GM19438 (cell line): ENCODE measurements around the gene C6orf15.
"Not testable (repeated sequence)": the region's sequence is repeated elsewhere in the genome, so short reads cannot be mapped to it uniquely, and the experiment has no call there.

Experiments used
- ATAC-seq: cut with Tn5 transposase; IDR thresholded peaks from one replicate; pipeline ENCODE4 v1.9.1; 2021; ENCODE audit warnings: low read depth; ENCODE audit not compliant: unreplicated experiment

C6orf15 gene

DNA sequence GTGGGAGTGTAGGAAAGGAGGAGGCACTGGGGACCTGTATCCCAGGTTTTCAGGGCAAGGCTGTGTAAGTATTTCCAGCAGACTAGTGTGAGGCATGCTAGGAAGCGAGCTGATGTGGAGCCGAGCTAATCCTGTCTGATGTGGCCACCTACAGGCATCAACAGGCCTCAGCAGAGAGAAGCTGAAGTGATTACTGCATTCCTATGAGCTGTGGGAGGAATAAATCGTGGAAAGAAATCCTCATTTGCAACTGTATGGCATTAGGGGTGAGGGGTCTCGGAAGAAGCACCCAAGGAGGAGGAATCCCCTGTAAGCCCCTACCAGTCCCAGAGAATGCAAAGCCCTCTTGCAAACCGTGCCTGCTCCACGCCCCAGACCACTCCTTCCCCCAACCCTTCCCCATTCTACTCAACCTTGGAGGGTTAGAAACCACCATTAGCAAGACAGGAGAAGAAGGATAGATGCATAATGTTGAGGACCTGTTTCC is 41.6 kb downstream of the C6orf15 start:
- no peak for ATAC-seq

DNA sequence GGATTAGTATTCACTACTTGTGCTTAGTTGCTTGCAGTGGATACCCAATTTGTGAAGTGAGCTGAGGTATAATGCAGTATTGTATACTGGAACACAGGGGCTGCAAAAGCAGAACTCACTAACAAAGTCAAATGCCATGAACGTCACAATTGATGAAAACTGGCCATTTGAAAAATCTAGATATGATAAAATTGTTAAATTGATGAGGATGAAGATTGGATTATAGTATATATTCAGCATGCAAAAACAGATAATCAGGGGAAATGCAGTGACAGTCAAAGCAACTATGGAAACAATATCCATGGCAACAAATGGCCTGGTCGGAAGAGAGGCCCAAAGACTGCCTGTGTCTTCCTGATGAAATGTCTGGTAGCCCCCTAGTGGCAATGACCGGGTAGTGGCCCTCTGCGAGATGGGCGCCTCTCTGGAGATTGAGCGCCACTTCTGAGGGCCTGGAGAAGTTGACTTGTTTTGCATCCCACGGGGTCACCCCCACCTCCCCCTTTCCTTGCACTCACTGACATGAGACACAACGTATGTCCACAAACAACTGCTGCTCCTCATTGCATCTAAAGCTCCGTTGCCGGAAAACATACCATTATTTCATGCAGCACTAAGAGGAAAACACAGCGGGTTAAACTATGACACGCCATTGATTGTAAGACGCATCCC is 43.6 kb downstream of the C6orf15 start:
- ATAC-seq = no peak

DNA sequence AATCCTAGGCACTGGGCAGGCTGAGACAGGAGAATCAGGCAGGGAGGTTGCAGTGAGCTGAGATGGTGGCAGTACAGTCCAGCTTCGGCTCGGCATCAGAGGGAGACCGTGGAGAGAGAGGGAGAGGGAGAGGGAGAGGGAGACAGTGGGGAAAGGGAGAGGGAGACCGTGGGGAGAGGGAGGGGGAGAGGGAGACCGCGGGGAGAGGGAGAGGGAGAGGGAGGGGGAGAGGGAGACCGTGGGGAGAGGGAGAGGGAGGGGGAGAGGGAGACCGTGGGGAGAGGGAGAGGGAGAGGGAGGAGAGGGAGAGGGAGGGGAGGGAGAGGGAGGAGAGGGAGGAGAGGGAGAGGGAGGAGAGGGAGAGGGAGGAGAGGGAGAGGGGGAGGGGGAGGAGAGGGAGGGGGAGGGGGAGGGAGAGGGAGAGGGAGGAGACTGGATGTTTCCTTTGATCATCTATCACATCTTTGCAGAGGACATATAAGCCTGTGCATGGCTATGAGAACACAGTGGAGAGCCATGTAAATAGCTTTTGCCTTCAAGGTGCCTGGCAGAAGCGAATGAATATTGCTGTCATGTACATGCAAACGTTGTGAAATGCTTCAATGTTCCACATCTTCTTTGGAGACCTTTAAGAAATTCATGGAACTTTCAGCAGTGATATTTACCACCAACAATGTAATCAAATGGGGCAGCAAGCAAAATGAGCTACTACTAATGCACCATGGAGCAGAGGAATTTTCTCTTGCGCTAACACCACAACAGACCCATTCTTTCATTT is 44.3 kb downstream of the C6orf15 start:
- not testable (repeated sequence) for ATAC-seq

DNA sequence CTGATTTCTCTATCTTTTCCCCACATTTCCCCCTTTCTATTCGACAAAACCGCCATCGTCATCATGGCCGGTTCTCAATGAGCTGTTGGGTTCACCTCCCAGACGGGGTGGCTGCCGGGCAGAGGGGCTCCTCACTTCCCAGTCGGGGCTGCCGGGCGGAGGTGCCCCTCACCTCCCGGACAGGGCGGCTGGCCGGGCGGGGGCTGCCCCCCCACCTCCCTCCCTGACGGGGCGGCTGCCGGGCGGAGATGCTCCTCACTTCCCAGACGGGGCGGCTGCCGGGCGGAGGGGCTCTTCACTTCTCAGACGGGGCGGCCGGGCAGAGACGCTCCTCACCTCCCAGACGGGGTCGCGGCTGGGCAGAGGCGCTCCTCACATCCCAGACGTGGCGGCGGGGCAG is 45.3 kb downstream of the C6orf15 start:
- ATAC-seq = not testable (repeated sequence)

DNA sequence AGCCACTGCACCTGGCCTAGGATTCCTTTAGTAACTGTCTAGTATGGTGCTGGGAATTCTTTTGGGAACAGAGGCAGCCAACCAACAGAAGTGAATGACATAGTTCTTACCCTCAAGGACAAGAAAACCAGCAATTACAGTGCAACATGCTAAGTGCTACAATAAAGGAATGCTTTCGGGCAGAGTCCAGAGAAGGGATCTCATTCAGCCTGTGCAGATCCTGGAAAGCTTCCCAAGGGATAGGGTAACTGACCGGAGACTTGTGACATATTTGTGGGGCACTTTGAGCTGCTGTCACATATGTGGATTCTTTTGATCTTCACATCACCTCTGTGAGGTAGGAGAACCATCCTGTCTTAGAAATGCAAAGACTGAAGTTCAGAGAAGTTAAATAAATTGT is 46.8 kb downstream of the C6orf15 start:
- no peak for ATAC-seq

DNA sequence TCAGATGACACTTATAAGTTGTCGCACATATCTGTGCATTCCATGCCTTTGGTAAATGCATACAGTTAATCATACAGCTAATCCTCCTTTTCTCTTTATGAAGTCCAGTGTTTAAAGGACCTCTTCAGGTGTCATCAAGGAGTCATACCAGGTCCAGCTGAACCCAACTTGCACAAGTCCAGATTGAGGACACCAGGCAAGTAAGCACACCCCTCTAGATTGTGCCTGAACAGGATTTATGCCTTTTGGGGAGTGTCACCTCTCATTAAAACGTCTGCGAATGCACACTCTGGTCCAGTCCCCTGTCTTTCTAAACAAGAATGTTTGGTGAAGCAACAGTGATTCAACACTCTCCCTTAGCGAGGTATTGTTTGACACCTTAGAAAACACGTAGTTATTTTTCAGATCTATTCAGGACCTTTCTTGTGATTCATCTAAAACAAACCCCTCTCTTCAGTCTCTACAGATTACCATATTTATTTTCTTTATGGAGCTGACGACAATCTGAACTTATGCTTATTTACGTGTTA is 48.4 kb downstream of the C6orf15 start:
- no peak for ATAC-seq
